C4-2B (cell line): ENCODE measurements around the gene ARHGAP27.
"Not testable (repeated sequence)": the region's sequence is repeated elsewhere in the genome, so short reads cannot be mapped to it uniquely, and the experiment has no call there.

Source experiments
- ZFX ChIP-seq: fragments of 450-650 bp; IDR thresholded peaks from 2 replicates; pipeline ENCODE4 v1.6.1; 2017
- TF ChIP-seq, protein P1 (sequence below): fragments of 450-650 bp; conservative IDR thresholded peaks from 2 replicates; pipeline ENCODE4 v1.5.1; 2017; ENCODE audit warnings: mild to moderate bottlenecking

GRCh38 chr17:45452329-45453224, 19.9 kb upstream of the ARHGAP27 start:
- TF ChIP-seq, protein P1, sequence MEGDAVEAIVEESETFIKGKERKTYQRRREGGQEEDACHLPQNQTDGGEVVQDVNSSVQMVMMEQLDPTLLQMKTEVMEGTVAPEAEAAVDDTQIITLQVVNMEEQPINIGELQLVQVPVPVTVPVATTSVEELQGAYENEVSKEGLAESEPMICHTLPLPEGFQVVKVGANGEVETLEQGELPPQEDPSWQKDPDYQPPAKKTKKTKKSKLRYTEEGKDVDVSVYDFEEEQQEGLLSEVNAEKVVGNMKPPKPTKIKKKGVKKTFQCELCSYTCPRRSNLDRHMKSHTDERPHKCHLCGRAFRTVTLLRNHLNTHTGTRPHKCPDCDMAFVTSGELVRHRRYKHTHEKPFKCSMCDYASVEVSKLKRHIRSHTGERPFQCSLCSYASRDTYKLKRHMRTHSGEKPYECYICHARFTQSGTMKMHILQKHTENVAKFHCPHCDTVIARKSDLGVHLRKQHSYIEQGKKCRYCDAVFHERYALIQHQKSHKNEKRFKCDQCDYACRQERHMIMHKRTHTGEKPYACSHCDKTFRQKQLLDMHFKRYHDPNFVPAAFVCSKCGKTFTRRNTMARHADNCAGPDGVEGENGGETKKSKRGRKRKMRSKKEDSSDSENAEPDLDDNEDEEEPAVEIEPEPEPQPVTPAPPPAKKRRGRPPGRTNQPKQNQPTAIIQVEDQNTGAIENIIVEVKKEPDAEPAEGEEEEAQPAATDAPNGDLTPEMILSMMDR = not testable (repeated sequence)
- not testable (repeated sequence) for TF ChIP-seq ZFX
